A673 (cell line): ENCODE data around the gene KCNJ14.

Experiments
- CTCF ChIP-seq: fragments of 300-800, 200-600 bp; sonication (generic); conservative IDR thresholded peaks from 2 replicates; pipeline ENCODE4 v1.5.1; 2017; ENCODE audit warnings: low read depth, mild to moderate bottlenecking, antibody characterized with exemption, low read length, moderate library complexity, mixed read lengths
- EZH2 ChIP-seq: fragments of 200-600 bp; sonication (generic); IDR thresholded peaks from 2 replicates; pipeline ENCODE4 v1.6.1; 2017; ENCODE audit warnings: borderline replicate concordance, low read depth, mild to moderate bottlenecking, mixed read lengths, antibody characterized with exemption, low read length; ENCODE audit not compliant: poor library complexity, severe bottlenecking

GRCh38 chr19:48501494-48502349 is 46.3 kb downstream of the KCNJ14 start:
- TF ChIP-seq CTCF = no peak
- no peak for TF ChIP-seq EZH2
